Right lobe of liver (tissue), 6 donors: ENCODE data around the gene SPA17. TPM values are rescaled to one million over a fixed set of nuclear protein-coding genes. Genes with fewer than 3 reads are reported as not detected.

Experiments
- ATAC-seq, 4 donors: fragments of 200-7000 bp; cut with Tn5 transposase; one replicate each; pipeline ENCODE4 v1.9.1; 2020; ENCODE audit warnings: mild to moderate bottlenecking in 4 of 4, moderate library complexity in 4 of 4
- DNase-seq, 3 donors: peaks; one replicate each; pipeline ENCODE4 v3.0.0-alpha.2; 2020
- H3K27ac ChIP-seq, 3 donors: fragments of 200-600 bp; one replicate each; pipeline ENCODE4 v1.8.0; 2022
- H3K27me3 ChIP-seq, 2 donors: fragments of 200-600 bp; one replicate each; pipeline ENCODE4 v1.8.0; 2022
- H3K36me3 ChIP-seq, 4 donors: fragments of 200-600 bp; sonication (generic) in 1 of 4; one replicate each; pipeline versions ENCODE4 v1.5.1 to v1.8.0; 2017 to 2022; ENCODE audit warnings: control low read depth in 1 of 4
- H3K4me1 ChIP-seq, 4 donors: fragments of 200-600 bp; sonication (generic) in 1 of 4; one replicate each; pipeline versions ENCODE4 v1.5.1 to v1.8.0; 2017 to 2022; ENCODE audit warnings: control low read depth in 1 of 4
- H3K4me3 ChIP-seq, 3 donors: fragments of 200-600 bp; one replicate each; pipeline ENCODE4 v1.8.0; 2022
- H3K9me3 ChIP-seq, 4 donors: fragments of 200-600 bp; sonication (generic) in 1 of 4; one replicate each; pipeline versions ENCODE4 v1.5.1 to v1.8.0; 2017 to 2022; ENCODE audit warnings: control low read depth in 1 of 4
- POLR2A ChIP-seq: fragments of 450-650 bp; IDR thresholded peaks from one replicate; pipeline ENCODE4 v1.6.1; 2017; ENCODE audit warnings: antibody characterized with exemption, mild to moderate bottlenecking
- WGBS: methylation state at CpG from one replicate; pipeline ENCODE4 v1.1.6; 2018; ENCODE audit warnings: low coverage, low lambda C conversion rate; ENCODE audit not compliant: insufficient coverage; ENCODE audit errors: missing lambda C conversion rate; 5-methylcytosine and 5-hydroxymethylcytosine counted together
- intact Hi-C, 2 donors: fragments of 100-400 bp; cut with DNase I; formaldehyde crosslinking; loops; one replicate each; pipeline versions ENCODE4 v1.11.2 to v1.14.1; 2022
- long read RNA-seq: library from polyadenylated mRNA; unstranded; transcript quantifications from one replicate; pipeline ENCODE4 v2.0.0, GENCODE V29; 2019
- total RNA-seq, 6 experiments: library from RNA; depleted of rRNA in 2 of 6; stranded (reverse); fragments of >200 nt in 2 of 6; fragmentation: NEBNext Ultra II Directional in 3 of 6; extraction: Animal tissue kit (Norgen Biotek cat#: 25700) in 3 of 6; gene quantifications; one replicate each; pipeline versions ENCODE4 v1.1.0 to v1.2.4, GENCODE V29; 2016 to 2023
- TF ChIP-seq, protein P1 (sequence below), 4 donors: fragments of 200-600 bp in 3 of 4; fragments of 450-650 bp in 1 of 4; IDR thresholded peaks; one replicate each; pipeline versions ENCODE4 v1.5.1 to v1.8.0; 2016 to 2022; ENCODE audit warnings: antibody characterized with exemption in 4 of 4, mild to moderate bottlenecking in 2 of 4
- donor health status: DM: no; HTN: yes; CAD: no.
- donor health status: DM: no; HTN: no; CAD: no.
- donor health status: DM: no; HTN: no; CAD: no.
- donor health status: DM: no; HTN: yes; CAD: no.
- donor health status: DM: no; HTN: yes; CAD: no.

SPA17 gene
- 1 to 10 TPM in 3 of 6 experiments, under 1 TPM in 3; 0.23 to 4.0 (median 1.2) TPM for total RNA-seq
- long read RNA-seq = 0 reads

DNA sequence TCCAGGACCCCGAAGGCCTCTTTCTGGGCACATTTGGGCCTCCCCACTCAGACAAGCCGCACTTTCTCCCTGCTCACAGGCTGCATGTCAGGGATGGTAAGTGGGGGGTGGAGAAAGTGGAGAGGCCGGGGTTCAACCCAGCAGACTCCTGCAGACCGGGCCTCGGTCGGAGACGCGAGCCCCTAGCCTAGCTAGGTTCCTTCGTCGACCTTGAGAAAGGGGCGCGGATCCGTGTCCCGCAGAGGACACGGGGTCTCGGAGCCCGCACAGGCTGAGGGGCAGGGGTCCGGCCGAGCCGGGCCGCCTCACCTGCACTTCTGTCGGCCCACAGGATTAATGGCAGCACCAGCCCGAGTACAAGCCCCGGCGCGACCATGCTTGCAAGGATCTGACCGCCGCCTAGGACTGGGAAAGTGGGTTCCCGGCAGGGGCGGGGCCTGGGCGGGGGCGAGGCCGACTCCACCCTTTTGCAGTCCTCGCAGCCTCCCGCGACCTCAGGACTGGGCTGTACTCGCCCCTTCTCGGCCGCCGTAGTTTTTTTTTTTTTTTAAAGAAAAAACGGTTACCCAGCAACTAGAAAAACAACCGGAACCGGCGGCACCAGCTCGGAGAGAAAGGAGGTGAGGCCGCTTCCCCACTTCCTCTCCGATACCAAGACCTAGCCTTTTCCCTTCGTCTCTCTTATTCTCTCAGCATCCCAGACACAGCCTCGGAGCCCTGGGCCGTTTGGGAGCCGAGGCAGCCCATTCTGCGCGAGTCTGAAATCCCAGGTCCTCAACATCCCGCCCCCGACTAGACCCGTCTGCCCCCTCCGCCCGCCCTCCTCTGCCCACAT, at the start of gene SPA17, which contains the start of gene SIAE:
Gene SPA17, plus strand, starts transcription at position 572 of the 835 bp plus-strand sequence. CDS start 1,361 bp downstream, outside the sequence.
Gene SIAE, minus strand, starts transcription at position 407 of the 835 bp plus-strand sequence. Its CDS starts 31 bp downstream, at position 376.
- Histone ChIP-seq H3K27me3 (no peaks in the 10 kb centered on the region), H3K4me1 (peaks cover 0 to 8% (median 0%) of the 10 kb centered on the region in 4 donors), H3K27ac (peak within 1 kb of the TSS; percentile 51 to 70 (median 55)), H3K36me3 (no peaks in the 10 kb centered on the region), H3K9me3 (no peaks in the 10 kb centered on the region), H3K4me3 (peak within 1 kb of the TSS; percentile 61 to 82 (median 81))
- intact Hi-C loops = loop anchor here (5.0 kb wide), 1 partner anchor 89 kb away; the partner anchor contains the start of gene ESAM (in 2 of the 2)
- 1% methylated on average over 36 of the region's 58 CpGs for WGBS
- TF ChIP-seq, protein P1, sequence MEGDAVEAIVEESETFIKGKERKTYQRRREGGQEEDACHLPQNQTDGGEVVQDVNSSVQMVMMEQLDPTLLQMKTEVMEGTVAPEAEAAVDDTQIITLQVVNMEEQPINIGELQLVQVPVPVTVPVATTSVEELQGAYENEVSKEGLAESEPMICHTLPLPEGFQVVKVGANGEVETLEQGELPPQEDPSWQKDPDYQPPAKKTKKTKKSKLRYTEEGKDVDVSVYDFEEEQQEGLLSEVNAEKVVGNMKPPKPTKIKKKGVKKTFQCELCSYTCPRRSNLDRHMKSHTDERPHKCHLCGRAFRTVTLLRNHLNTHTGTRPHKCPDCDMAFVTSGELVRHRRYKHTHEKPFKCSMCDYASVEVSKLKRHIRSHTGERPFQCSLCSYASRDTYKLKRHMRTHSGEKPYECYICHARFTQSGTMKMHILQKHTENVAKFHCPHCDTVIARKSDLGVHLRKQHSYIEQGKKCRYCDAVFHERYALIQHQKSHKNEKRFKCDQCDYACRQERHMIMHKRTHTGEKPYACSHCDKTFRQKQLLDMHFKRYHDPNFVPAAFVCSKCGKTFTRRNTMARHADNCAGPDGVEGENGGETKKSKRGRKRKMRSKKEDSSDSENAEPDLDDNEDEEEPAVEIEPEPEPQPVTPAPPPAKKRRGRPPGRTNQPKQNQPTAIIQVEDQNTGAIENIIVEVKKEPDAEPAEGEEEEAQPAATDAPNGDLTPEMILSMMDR (IDR thresholded peaks at IDR 0.05) = no peak
- TF ChIP-seq POLR2A = peak; percentile 72
- peak; percentile 95 to 96 (median 95) for DNase-seq
- ATAC-seq = peak; percentile 98 to 99 (median 99)

DNA sequence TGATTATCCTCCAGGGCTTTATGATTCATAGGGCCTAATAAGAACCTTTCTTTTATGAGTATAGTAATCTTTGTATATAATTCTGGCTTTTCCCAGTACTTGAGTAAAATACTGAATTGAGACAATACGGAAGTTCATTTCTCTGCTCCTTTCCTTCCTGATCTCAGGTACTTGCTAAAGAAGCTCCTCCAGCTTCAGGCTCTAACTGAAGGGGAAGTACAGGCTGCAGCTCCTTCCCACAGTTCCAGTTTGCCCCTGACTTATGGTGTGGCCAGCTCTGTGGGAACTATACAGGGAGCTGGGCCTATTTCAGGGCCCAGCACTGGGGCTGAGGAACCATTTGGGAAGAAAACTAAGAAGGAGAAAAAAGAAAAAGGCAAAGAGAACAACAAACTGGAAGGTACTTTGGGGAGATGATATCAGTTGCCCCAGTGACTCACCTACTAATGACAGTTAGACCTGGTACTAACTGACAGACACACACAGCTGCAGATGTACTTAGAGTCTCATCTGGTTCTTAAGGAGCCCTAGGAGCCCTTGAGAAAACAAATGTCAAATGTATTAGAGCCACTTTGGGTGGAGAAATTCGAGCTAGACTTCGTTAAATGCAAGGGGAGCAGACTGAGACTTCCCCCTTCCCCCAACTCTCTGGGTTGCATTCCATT, 48.1 kb upstream of the SPA17 start:
- TF ChIP-seq, protein P1 (IDR thresholded peaks at IDR 0.05) = no peak
- no peak for TF ChIP-seq POLR2A
- H3K27me3 ChIP-seq = no peaks in the 10 kb centered on the region
- DNase-seq (no peak), ATAC-seq (no peak)
- peaks cover 0 to 12% (median 4%) of the 10 kb centered on the region in 4 donors for H3K4me1 ChIP-seq
- no peaks in the 10 kb centered on the region for H3K9me3 ChIP-seq
- peaks cover 0 to 31% (median 8%) of the 10 kb centered on the region in 4 donors for H3K36me3 ChIP-seq
- H3K4me3 ChIP-seq = no peak overlapping the region
- intact Hi-C loops = no loop called here
- no peak overlapping the region for H3K27ac ChIP-seq
- 76% methylated on average over 2 of the region's 3 CpGs for WGBS

DNA sequence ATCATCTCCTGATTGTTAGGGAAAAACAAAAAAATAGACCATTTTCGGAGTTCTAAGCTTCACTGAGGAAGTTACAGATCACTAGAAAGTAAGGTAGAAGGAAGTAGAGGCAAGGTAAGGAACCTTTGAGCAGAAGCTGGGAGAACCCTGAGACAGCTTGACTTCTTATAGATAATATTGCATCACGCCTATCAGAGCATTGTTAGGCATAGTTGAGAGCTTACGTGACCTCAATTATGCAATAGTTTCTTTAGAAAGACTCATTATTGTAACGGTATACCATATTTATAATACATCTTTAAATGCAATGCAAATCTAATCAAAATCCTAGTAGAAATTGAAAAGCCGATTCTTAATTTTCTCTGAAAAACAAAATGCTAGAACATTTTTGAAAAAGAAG, 46.2 kb upstream of the SPA17 start:
- Histone ChIP-seq H3K4me3 (no peak overlapping the region), H3K27me3 (no peaks in the 10 kb centered on the region), H3K27ac (no peak overlapping the region), H3K9me3 (no peaks in the 10 kb centered on the region), H3K36me3 (peaks cover 0 to 50% (median 21%) of the 10 kb centered on the region in 4 donors), H3K4me1 (peaks cover 0 to 12% (median 4%) of the 10 kb centered on the region in 4 donors)
- 81% methylated on average over 5 of the region's 5 CpGs for WGBS
- ATAC-seq (no peak), DNase-seq (no peak)
- TF ChIP-seq POLR2A = no peak
- intact Hi-C loops = no loop called here

DNA sequence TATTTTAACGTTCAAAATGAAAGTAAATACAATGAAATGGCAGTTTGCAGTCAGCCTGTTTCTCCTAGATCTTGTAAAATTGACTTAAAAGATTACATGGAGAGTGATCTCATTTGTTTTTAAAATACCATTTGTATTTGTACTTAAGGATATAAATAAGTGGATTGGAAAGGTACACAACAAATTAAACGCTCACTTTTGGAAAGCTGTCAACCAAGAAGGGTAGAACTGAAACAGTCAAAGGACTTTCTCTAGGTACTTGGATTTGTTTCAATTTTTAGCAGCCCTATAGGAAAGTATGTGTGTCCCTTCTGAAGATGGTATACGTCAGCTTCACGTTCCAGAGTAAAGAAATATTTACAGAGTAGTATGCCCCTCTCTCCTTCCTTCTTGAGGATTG, 43.7 kb upstream of the SPA17 start:
- no peaks in the 10 kb centered on the region for H3K4me1 ChIP-seq
- 81% methylated on average over 4 of the region's 4 CpGs for WGBS
- peaks cover 6 to 71% (median 29%) of the 10 kb centered on the region in 4 donors for H3K36me3 ChIP-seq
- no peak for TF ChIP-seq POLR2A
- TF ChIP-seq, protein P1 (IDR thresholded peaks at IDR 0.05) = no peak
- H3K27me3 ChIP-seq = no peaks in the 10 kb centered on the region
- ATAC-seq (no peak), DNase-seq (no peak)
- H3K27ac ChIP-seq = no peak overlapping the region
- intact Hi-C loops = no loop called here
- no peak overlapping the region for H3K4me3 ChIP-seq
- H3K9me3 ChIP-seq = no peaks in the 10 kb centered on the region
